ENCODE results near the gene PCDHGA12.

GRCh38 chr5:141393267-141393666 lies 37.0 kb upstream of the PCDHGA12 start:
- no peak for TF ChIP-seq ZFX (IDR thresholded peaks at IDR 0.05; ENCODE audit: borderline replicate concordance)
- TF ChIP-seq CTCF (IDR thresholded peaks at IDR 0.05): no peak
